ENCODE results near the gene MAPKAP1.

The MAPKAP1 gene

GRCh38 chr9:125444956-125445506, 262.0 kb downstream of the MAPKAP1 start:
- no peak for DNase-seq

GRCh38 chr9:125444166-125444565, 262.8 kb downstream of the MAPKAP1 start:
- no peak for DNase-seq

- DNase-seq = no peak
Observed at GRCh38 chr9:125443367-125443766, 263.6 kb downstream of the MAPKAP1 start.

GRCh38 chr9:125442452-125442851, 264.6 kb downstream of the MAPKAP1 start:
- no peak for DNase-seq

GRCh38 chr9:125440411-125440810, 266.6 kb downstream of the MAPKAP1 start:
- DNase-seq = no peak

- DNase-seq = no peak
Observed at GRCh38 chr9:125439434-125440272, 267.4 kb downstream of the MAPKAP1 start.

- no peak for DNase-seq
Observed at GRCh38 chr9:125438506-125439433, 268.2 kb downstream of the MAPKAP1 start.

GRCh38 chr9:125437771-125438221, 269.2 kb downstream of the MAPKAP1 start:
- DNase-seq = no peak

- DNase-seq = no peak
Observed at GRCh38 chr9:125436613-125437443, 270.2 kb downstream of the MAPKAP1 start.

GRCh38 chr9:125435776-125436612, 271.0 kb downstream of the MAPKAP1 start:
- no peak for DNase-seq

GRCh38 chr9:125434986-125435775, 271.8 kb downstream of the MAPKAP1 start:
- DNase-seq = no peak

GRCh38 chr9:125433461-125434011, 273.5 kb downstream of the MAPKAP1 start:
- no peak for DNase-seq

GRCh38 chr9:125432715-125433385, 274.2 kb downstream of the MAPKAP1 start:
- no peak for DNase-seq

- no peak for DNase-seq
Observed at GRCh38 chr9:125431741-125432271, 275.2 kb downstream of the MAPKAP1 start.

GRCh38 chr9:125431012-125431305, 276.0 kb downstream of the MAPKAP1 start:
- no peak for DNase-seq

GRCh38 chr9:125430161-125431011, 276.6 kb downstream of the MAPKAP1 start:
- DNase-seq = no peak

GRCh38 chr9:125429476-125430160, 277.4 kb downstream of the MAPKAP1 start:
- DNase-seq = no peak

- DNase-seq = no peak
Observed at GRCh38 chr9:125428902-125429467, 278.0 kb downstream of the MAPKAP1 start.
